Trophoblast cell (in vitro differentiated cells and primary cell): ENCODE data around the gene ATL2.

ENCODE experiments used
- DNase-seq, 2 donors: peaks; one replicate each; pipeline ENCODE4 v3.0.0-alpha.2; 2016
- H2AFZ ChIP-seq: 2 replicates; pipeline ENCODE4 v1.6.1; 2013; ENCODE audit warnings: low read length, moderate library complexity, mild to moderate bottlenecking; ENCODE audit not compliant: insufficient read depth, poor library complexity
- H2AK5ac ChIP-seq: 2 replicates; pipeline ENCODE4 v1.6.1; 2013; ENCODE audit warnings: mild to moderate bottlenecking, low read length
- H2BK120ac ChIP-seq: 2 replicates; pipeline ENCODE4 v1.6.1; 2013; ENCODE audit warnings: low read length, mild to moderate bottlenecking, moderate library complexity; ENCODE audit not compliant: insufficient read depth, poor library complexity
- H2BK12ac ChIP-seq: 2 replicates; pipeline ENCODE4 v1.6.1; 2013; ENCODE audit warnings: mild to moderate bottlenecking, low read length, moderate library complexity
- H2BK5ac ChIP-seq: 2 replicates; pipeline ENCODE4 v1.6.1; 2013; ENCODE audit warnings: low read length, low read depth, moderate library complexity, mild to moderate bottlenecking; ENCODE audit not compliant: poor library complexity
- H3K14ac ChIP-seq: 2 replicates; pipeline ENCODE4 v1.6.1; 2013; ENCODE audit warnings: mild to moderate bottlenecking, low read length
- H3K18ac ChIP-seq: 2 replicates; pipeline ENCODE4 v1.6.1; 2013; ENCODE audit warnings: mild to moderate bottlenecking, low read length
- H3K23ac ChIP-seq: 2 replicates; pipeline ENCODE4 v1.6.1; 2013; ENCODE audit warnings: low read length
- H3K27ac ChIP-seq: 2 replicates; pipeline ENCODE4 v1.5.1; 2013; ENCODE audit warnings: low read depth, mild to moderate bottlenecking, inconsistent platforms, low read length, moderate library complexity
- H3K27me3 ChIP-seq: 2 replicates; pipeline ENCODE4 v1.6.1; 2013; ENCODE audit warnings: inconsistent platforms, mild to moderate bottlenecking, low read length, moderate library complexity; ENCODE audit not compliant: insufficient read depth
- H3K36me3 ChIP-seq, 2 experiments: 1 replicate in 1 of 2; 2 replicates in 1 of 2; pipeline ENCODE4 v1.6.1; 2013; ENCODE audit warnings: low read length in 2 of 2, mild to moderate bottlenecking in 2 of 2, moderate library complexity in 1 of 2; ENCODE audit not compliant: insufficient read depth in 2 of 2, control insufficient read depth in 1 of 2
- H3K4ac ChIP-seq: 2 replicates; pipeline ENCODE4 v1.6.1; 2013; ENCODE audit warnings: low read depth, mild to moderate bottlenecking, low read length, moderate library complexity
- H3K4me1 ChIP-seq, 2 experiments: 1 replicate in 1 of 2; 2 replicates in 1 of 2; pipeline ENCODE4 v1.6.1; 2013; ENCODE audit warnings: low read length in 2 of 2, mild to moderate bottlenecking in 2 of 2, moderate library complexity in 1 of 2; ENCODE audit not compliant: insufficient read depth in 2 of 2, control insufficient read depth in 1 of 2
- H3K4me2 ChIP-seq: 2 replicates; pipeline ENCODE4 v1.6.1; 2013; ENCODE audit warnings: inconsistent platforms, mild to moderate bottlenecking, low read length, moderate library complexity
- H3K4me3 ChIP-seq: 2 replicates; pipeline ENCODE4 v1.5.1; 2013; ENCODE audit warnings: mild to moderate bottlenecking, low read depth, low read length, inconsistent platforms
- H3K79me1 ChIP-seq: one replicate; pipeline ENCODE4 v1.6.1; 2013; ENCODE audit warnings: low read length
- H3K79me2 ChIP-seq: 2 replicates; pipeline ENCODE4 v1.6.1; 2013; ENCODE audit warnings: low read length, mild to moderate bottlenecking; ENCODE audit not compliant: control insufficient read depth, insufficient read depth, poor library complexity
- H3K9ac ChIP-seq: 2 replicates; pipeline ENCODE4 v1.6.1; 2013; ENCODE audit warnings: mild to moderate bottlenecking, low read length
- H3K9me3 ChIP-seq: 2 replicates; pipeline ENCODE4 v1.6.1; 2013; ENCODE audit warnings: low read depth, mild to moderate bottlenecking, control low read depth, inconsistent platforms, low read length; ENCODE audit not compliant: insufficient read depth
- H4K12ac ChIP-seq: 2 replicates; pipeline ENCODE4 v1.6.1; 2013; ENCODE audit warnings: low read depth, mild to moderate bottlenecking, low read length, moderate library complexity
- H4K8ac ChIP-seq: 2 replicates; pipeline ENCODE4 v1.6.1; 2013; ENCODE audit warnings: low read depth, mild to moderate bottlenecking, low read length, moderate library complexity
- H4K91ac ChIP-seq: one replicate; pipeline ENCODE4 v1.6.1; 2013; ENCODE audit warnings: low read depth, mild to moderate bottlenecking, low read length, moderate library complexity
- WGBS: extraction: QIAGEN DNeasy Blood & Tissue Kit; methylation state at CpG from one replicate; pipeline ENCODE4 v1.1.7; 2013; ENCODE audit warnings: missing lambda C conversion rate; ENCODE audit not compliant: insufficient read length, insufficient coverage; ENCODE audit errors: extremely low coverage; 5-methylcytosine and 5-hydroxymethylcytosine counted together

Gene ATL2

DNA sequence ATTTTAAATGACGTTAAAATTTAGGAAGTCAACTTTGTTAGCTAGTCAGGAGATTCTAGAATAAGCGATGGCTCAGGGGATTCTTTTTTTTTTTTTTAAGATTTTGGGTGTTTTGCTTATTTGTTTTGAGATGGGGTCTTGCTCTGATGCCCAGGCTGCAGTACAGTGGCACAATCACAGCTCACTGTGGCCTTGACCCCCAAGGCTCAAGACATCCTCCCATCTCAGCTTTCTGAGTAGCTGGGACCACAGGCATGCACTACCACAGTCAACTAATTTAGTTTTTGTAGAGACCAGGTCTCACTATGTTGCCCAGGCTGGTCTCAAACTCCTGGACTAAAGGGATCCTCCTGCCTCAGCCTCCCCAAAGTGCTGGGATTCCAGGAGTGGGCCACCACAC, 16.9 kb downstream of the ATL2 start:
- H4K12ac ChIP-seq = no peak overlapping the region
- H3K9ac ChIP-seq = no peak overlapping the region
- no peak overlapping the region for H3K4me3 ChIP-seq
- no peak overlapping the region for H4K91ac ChIP-seq
- no peak overlapping the region for H3K27ac ChIP-seq
- no peak overlapping the region for H2BK12ac ChIP-seq
- no peak overlapping the region for H2AFZ ChIP-seq
- no peaks in the 10 kb centered on the region for H3K4me1 ChIP-seq
- H3K79me2 ChIP-seq = no peaks in the 10 kb centered on the region
- no peaks in the 10 kb centered on the region for H3K27me3 ChIP-seq
- no peak overlapping the region for H2AK5ac ChIP-seq
- H3K4me2 ChIP-seq = no peak overlapping the region
- peak overlapping the region; percentile 29 for H3K4ac ChIP-seq
- WGBS = 100% methylated on average over 1 of the region's 2 CpGs
- no peak overlapping the region for H3K18ac ChIP-seq
- no peak overlapping the region for H2BK120ac ChIP-seq
- H2BK5ac ChIP-seq = no peak overlapping the region
- H3K9me3 ChIP-seq = no peaks in the 10 kb centered on the region
- no peak overlapping the region for H3K14ac ChIP-seq
- peaks cover 2 to 3% of the 10 kb centered on the region in 2 experiments for H3K36me3 ChIP-seq
- no peaks in the 10 kb centered on the region for H3K79me1 ChIP-seq
- no peak overlapping the region for H3K23ac ChIP-seq
- H4K8ac ChIP-seq = no peak overlapping the region
- DNase-seq = no peak

DNA sequence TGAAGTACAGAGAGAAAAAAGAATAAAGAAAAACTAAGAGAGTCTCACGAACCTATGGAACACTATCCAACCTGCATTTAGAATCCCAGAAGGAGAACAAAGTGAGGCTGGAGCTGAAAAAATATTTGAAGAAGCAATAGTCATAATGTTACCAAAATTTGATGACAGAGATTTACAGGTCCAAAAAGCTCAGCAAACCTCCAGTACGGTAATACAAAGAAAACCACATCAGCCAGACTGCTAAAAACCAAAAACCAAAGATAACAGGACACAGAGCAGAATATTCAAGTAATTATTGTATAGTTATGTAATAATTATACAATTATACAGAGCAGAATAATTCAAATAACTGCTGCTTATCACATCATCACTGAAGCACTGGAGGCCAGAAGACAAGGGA, 23.7 kb downstream of the ATL2 start:
- no peak for DNase-seq
- no peak overlapping the region for H3K23ac ChIP-seq
- no peak overlapping the region for H3K4me3 ChIP-seq
- no CpG with 5 or more reads among the region's 2 CpGs for WGBS
- no peaks in the 10 kb centered on the region for H3K79me1 ChIP-seq
- no peak overlapping the region for H4K91ac ChIP-seq
- H3K36me3 ChIP-seq = peaks cover under 1 to 4% of the 10 kb centered on the region in 2 experiments
- no peak overlapping the region for H2AFZ ChIP-seq
- no peaks in the 10 kb centered on the region for H3K4me1 ChIP-seq
- no peak overlapping the region for H3K9ac ChIP-seq
- H4K12ac ChIP-seq = no peak overlapping the region
- no peak overlapping the region for H2BK120ac ChIP-seq
- H3K18ac ChIP-seq = no peak overlapping the region
- H3K4me2 ChIP-seq = no peak overlapping the region
- no peak overlapping the region for H3K4ac ChIP-seq
- no peak overlapping the region for H3K27ac ChIP-seq
- H3K14ac ChIP-seq = no peak overlapping the region
- H2BK5ac ChIP-seq = no peak overlapping the region
- H2AK5ac ChIP-seq = no peak overlapping the region
- H3K79me2 ChIP-seq = no peaks in the 10 kb centered on the region
- no peaks in the 10 kb centered on the region for H3K9me3 ChIP-seq
- no peak overlapping the region for H2BK12ac ChIP-seq
- H3K27me3 ChIP-seq = no peaks in the 10 kb centered on the region
- no peak overlapping the region for H4K8ac ChIP-seq

DNA sequence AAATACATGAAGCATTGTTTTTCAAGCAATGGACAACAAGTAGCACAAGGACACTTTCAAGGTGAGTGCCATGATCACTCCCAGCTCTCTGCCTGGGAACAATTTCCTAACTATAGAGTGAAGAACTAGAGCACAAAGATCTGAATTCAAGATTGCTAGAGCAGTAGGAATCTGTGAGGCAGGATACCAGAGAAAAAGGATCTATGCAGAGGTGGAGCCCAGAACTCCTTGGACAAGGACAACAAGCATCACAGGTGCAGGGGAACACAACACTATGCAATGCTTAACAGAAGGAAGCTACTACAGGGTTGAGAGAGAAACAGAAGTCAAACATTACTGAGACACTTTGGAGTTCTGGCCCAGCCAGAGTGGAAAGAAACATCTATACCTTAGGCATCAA, 24.7 kb downstream of the ATL2 start:
- H2BK12ac ChIP-seq = no peak overlapping the region
- no peaks in the 10 kb centered on the region for H3K4me1 ChIP-seq
- H3K4ac ChIP-seq = no peak overlapping the region
- no peak overlapping the region for H3K4me2 ChIP-seq
- H3K27ac ChIP-seq = no peak overlapping the region
- peaks cover 0 to 4% of the 10 kb centered on the region in 2 experiments for H3K36me3 ChIP-seq
- H2BK5ac ChIP-seq = no peak overlapping the region
- H4K8ac ChIP-seq = no peak overlapping the region
- H3K9ac ChIP-seq = no peak overlapping the region
- no peak overlapping the region for H2BK120ac ChIP-seq
- no peak overlapping the region for H3K23ac ChIP-seq
- no peak overlapping the region for H4K12ac ChIP-seq
- no peak overlapping the region for H4K91ac ChIP-seq
- no peak overlapping the region for H2AFZ ChIP-seq
- H3K27me3 ChIP-seq = no peaks in the 10 kb centered on the region
- H3K79me1 ChIP-seq = no peaks in the 10 kb centered on the region
- no peak overlapping the region for H2AK5ac ChIP-seq
- no peaks in the 10 kb centered on the region for H3K79me2 ChIP-seq
- no peak overlapping the region for H3K4me3 ChIP-seq
- DNase-seq = no peak
- H3K9me3 ChIP-seq = no peaks in the 10 kb centered on the region
- no peak overlapping the region for H3K18ac ChIP-seq
- H3K14ac ChIP-seq = no peak overlapping the region

DNA sequence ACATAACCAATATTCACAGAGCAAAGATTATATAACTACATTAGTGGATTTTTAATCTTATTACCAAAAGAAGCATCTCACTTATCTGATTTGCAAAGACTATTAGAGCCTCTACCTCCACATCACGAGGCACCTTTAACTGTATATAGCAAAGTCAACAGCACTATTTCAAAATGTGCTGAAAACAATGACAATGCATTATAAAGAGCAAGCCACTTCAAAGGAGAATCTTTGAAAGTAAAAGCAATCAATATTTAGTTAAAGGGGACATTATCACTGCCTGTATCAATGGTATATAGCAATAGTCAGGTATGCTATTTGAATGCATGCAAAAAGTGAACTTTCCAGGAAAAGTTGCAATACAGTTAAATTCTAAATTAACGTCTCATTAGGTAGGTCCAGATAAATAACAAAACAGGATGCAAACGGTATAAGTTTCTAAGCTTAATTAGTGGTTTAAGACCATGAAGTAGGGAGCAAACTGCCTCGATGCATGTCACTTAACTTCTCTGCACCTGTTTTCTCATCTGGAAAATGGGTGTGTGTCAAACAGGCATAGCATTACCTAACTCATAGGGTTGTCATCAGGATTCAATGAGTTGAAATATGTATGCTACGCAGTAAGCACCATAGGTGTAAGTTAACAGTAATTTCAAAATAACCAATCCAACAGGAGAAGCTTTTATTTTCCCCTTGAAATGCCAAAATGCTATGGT, 31.6 kb downstream of the ATL2 start:
- Histone ChIP-seq H3K27ac (no peak overlapping the region), H2BK120ac (no peak overlapping the region), H3K23ac (no peak overlapping the region), H3K4me2 (no peak overlapping the region), H3K4me1 (peaks cover 0 to 2% of the 10 kb centered on the region in 2 experiments), H2AFZ (no peak overlapping the region), H3K4me3 (no peak overlapping the region), H2AK5ac (no peak overlapping the region), H3K36me3 (peaks cover 6% of the 10 kb centered on the region in 2 experiments), H3K14ac (no peak overlapping the region), H4K8ac (no peak overlapping the region), H4K91ac (no peak overlapping the region), H4K12ac (no peak overlapping the region), H3K4ac (no peak overlapping the region), H3K27me3 (no peaks in the 10 kb centered on the region), H3K79me2 (no peaks in the 10 kb centered on the region), H2BK12ac (no peak overlapping the region), H3K9ac (no peak overlapping the region), H3K18ac (no peak overlapping the region), H3K9me3 (no peaks in the 10 kb centered on the region), H2BK5ac (no peak overlapping the region), H3K79me1 (no peaks in the 10 kb centered on the region)
- WGBS = no CpG with 5 or more reads among the region's 5 CpGs
- DNase-seq = no peak
